Measurements from ENCODE around the gene TUFT1. TPM values are rescaled to one million over a fixed set of nuclear protein-coding genes. Genes with fewer than 3 reads are reported as not detected.

Gene TUFT1
- total and polyA plus RNA-seq, 2 of the 8 experiments (the other 6 are each of a cell fraction or from before 2014, with no cell fraction given), result 7.3 to 10.4 TPM

DNA sequence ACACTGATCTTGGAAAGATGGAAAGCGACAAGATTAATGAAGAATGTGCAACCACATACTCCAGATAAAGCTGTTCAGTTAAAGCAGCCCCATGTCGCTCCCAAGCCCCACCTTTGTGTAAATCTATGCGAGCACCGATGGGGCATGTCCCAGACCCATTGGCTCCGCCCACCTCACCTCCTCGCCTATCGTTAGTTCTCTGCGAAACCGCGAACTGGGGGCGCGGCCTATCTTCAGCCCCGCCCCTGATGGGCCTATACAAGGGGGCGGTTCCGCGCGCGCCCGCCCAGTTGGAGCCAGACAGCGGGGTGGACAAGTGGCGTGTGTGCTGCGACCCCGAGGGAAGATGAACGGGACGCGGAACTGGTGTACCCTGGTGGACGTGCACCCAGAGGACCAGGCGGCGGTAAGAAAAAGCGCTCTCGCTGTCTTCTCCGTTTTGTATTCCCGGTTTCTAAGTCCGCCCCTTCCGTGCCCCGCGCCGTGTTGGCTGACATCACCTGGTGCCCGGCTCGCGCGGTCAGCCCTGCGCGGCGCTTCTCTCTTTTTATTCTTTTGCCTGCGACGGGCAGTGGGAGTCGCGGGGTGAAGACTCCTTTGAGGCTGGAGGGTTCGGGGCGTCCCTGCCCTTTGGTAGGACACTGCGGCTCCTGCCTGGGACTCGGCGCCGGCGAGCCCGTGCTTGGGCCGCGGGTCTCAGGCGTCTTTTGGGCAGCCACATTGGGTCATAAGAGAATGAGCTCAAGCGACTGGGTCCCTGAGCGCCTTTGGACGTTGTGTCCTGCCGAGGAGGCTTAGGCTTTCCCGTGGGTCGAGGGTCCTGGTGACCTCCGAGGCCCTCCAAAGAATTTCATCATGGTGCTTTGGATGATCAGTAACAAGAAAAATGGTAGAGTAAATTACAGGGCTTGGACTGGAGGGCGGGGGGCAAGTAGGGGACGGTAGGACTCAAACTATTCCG lies at the start of gene TUFT1 (continued):
- peak; percentile 3; the same call in 1 of the 2 replicates for TF ChIP-seq RBBP5 (IDR thresholded peaks at IDR 0.05; ENCODE audit: borderline replicate concordance, low read depth, low read length)
- peak; percentile 93 for TF ChIP-seq TAF7 (optimal IDR thresholded peaks at IDR 0.05; ENCODE audit: borderline replicate concordance, low read depth, low read length)
- TF ChIP-seq EP300 (IDR thresholded peaks at IDR 0.05; ENCODE audit: borderline replicate concordance in 1 of 2, low read depth in 2 of 2, low read length in 2 of 2), result no peak
- TF ChIP-seq SP1 (IDR thresholded peaks at IDR 0.05; ENCODE audit: low read depth, low read length), result peak; percentile 69
- TF ChIP-seq SAP30 (IDR thresholded peaks at IDR 0.05; ENCODE audit: insufficient read depth, insufficient replicate concordance, low read length), result peak; percentile 27
- peak; percentile 92 to 98 for TF ChIP-seq POLR2A (IDR thresholded peaks at IDR 0.05; ENCODE audit: control extremely low read depth in 1 of 2, low read depth in 2 of 2, low read length in 2 of 2)
- no peak for TF ChIP-seq JUN (IDR thresholded peaks at IDR 0.05; ENCODE audit: low read depth, low read length)
- TF ChIP-seq TAF1 (IDR thresholded peaks at IDR 0.05; ENCODE audit: low read depth, low read length), result peak; percentile 98
- TF ChIP-seq JUND (IDR thresholded peaks at IDR 0.05; ENCODE audit: low read length), result no peak
- no peak for TF ChIP-seq SIRT6 (IDR thresholded peaks at IDR 0.05; ENCODE audit: low read length)
- peak; percentile 99 for TF ChIP-seq POLR2AphosphoS5 (IDR thresholded peaks at IDR 0.05; ENCODE audit: low read depth, low read length)
- no peak for TF ChIP-seq KDM5A (IDR thresholded peaks at IDR 0.05; ENCODE audit: low read length)
- peak; percentile 3; the same call in 1 of the 2 replicates for TF ChIP-seq BACH1 (IDR thresholded peaks at IDR 0.05; ENCODE audit: low read length)
- peak; percentile 21 for TF ChIP-seq KDM4A (IDR thresholded peaks at IDR 0.05; ENCODE audit: low read depth, low read length, severe bottlenecking)
- no peak for TF ChIP-seq CHD1 (IDR thresholded peaks at IDR 0.05; ENCODE audit: low read depth, low read length)
- no peak for TF ChIP-seq RAD21 (IDR thresholded peaks at IDR 0.05 in 1 of 2, conservative IDR thresholded peaks at IDR 0.05 in 1 of 2; ENCODE audit: low read depth in 2 of 2, low read length in 2 of 2)
- peak; percentile 61 to 83; a peak in 2 of 4 replicates for TF ChIP-seq SIN3A (conservative IDR thresholded peaks at IDR 0.05 in 1 of 2, IDR thresholded peaks at IDR 0.05 in 1 of 2; ENCODE audit: low read depth in 1 of 2, low read length in 2 of 2)
- TF ChIP-seq TBP (IDR thresholded peaks at IDR 0.05; ENCODE audit: low read depth, low read length), result peak; percentile 97
